GM19025 (cell line): Measurements from ENCODE around the gene TRAIP.
"Not testable (repeated sequence)": the region's sequence is repeated elsewhere in the genome, so short reads cannot be mapped to it uniquely, and the experiment has no call there.

Experiments
- ATAC-seq: cut with Tn5 transposase; IDR thresholded peaks from one replicate; pipeline ENCODE4 v1.9.1; 2021; ENCODE audit warnings: mild to moderate bottlenecking, low read depth, moderate library complexity; ENCODE audit not compliant: unreplicated experiment

Gene TRAIP

GRCh38 chr3:49839193-49839809 is 17.1 kb downstream of the TRAIP start:
- no peak for ATAC-seq

GRCh38 chr3:49831341-49831740 is 25.0 kb downstream of the TRAIP start:
- no peak for ATAC-seq

GRCh38 chr3:49826016-49826415 is 30.3 kb downstream of the TRAIP start:
- no peak for ATAC-seq

- ATAC-seq: not testable (repeated sequence)
These were observed 33.2 kb downstream of the TRAIP start for GRCh38 chr3:49823131-49823530.

- no peak for ATAC-seq
These were observed 42.7 kb downstream of the TRAIP start, which contains the start of gene UBA7 for GRCh38 chr3:49813497-49814174. Gene UBA7 (minus strand): TSS chr3:49813953. CDS start chr3:49813787, 166 bp downstream.

- ATAC-seq: no peak
These were observed 43.4 kb downstream of the TRAIP start for GRCh38 chr3:49812916-49813496.

GRCh38 chr3:49807431-49808114 is 48.8 kb downstream of the TRAIP start:
- no peak for ATAC-seq

GRCh38 chr3:49806850-49807249 is 49.5 kb downstream of the TRAIP start:
- ATAC-seq: no peak

- ATAC-seq: no peak
These were observed 50.3 kb downstream of the TRAIP start for GRCh38 chr3:49805897-49806701.

- no peak for ATAC-seq
These were observed 51.0 kb downstream of the TRAIP start for GRCh38 chr3:49805367-49805782.

GRCh38 chr3:49804141-49805041 is 52.0 kb downstream of the TRAIP start:
- ATAC-seq: no peak

GRCh38 chr3:49803465-49804140 is 52.8 kb downstream of the TRAIP start:
- no peak for ATAC-seq

- peak; percentile 60 for ATAC-seq
These were observed 53.5 kb downstream of the TRAIP start, which contains the start of gene INKA1 for GRCh38 chr3:49802719-49803464. Gene INKA1 (plus strand): TSS chr3:49803261. CDS start chr3:49803393, 132 bp downstream.

GRCh38 chr3:49801160-49801559 is 55.2 kb downstream of the TRAIP start:
- ATAC-seq: no peak

- ATAC-seq: no peak
These were observed 56.6 kb downstream of the TRAIP start, which contains the start of gene CDHR4 for GRCh38 chr3:49799761-49800160. Gene CDHR4 (minus strand): TSS chr3:49799873. CDS start chr3:49799812, 61 bp downstream.

- ATAC-seq: no peak
These were observed 57.3 kb downstream of the TRAIP start for GRCh38 chr3:49799105-49799504.

GRCh38 chr3:49794926-49795905 is 61.1 kb downstream of the TRAIP start:
- ATAC-seq: no peak
